ENCODE data around the gene DDR2. TPM values are rescaled to one million over a fixed set of nuclear protein-coding genes. Genes with fewer than 3 reads are reported as not detected.

Gene DDR2
- total RNA-seq, 2 experiments from 2014 or later = 0.19 TPM; not detected in 1

GRCh38 chr1:162722036-162722435, 89.8 kb downstream of the DDR2 start:
- Histone ChIP-seq H3K9me3 (ENCODE audit: low read length) (no peaks in the 10 kb centered on the region), H3K79me2 (ENCODE audit: insufficient read depth, low read depth, low read length) (no peaks in the 10 kb centered on the region), H3K9me2 (ENCODE audit: insufficient read depth, low read length) (no peaks in the 10 kb centered on the region), H4K20me1 (ENCODE audit: insufficient read depth, low read length) (no peaks in the 10 kb centered on the region), H2AFZ (ENCODE audit: low read length) (no peak overlapping the region), H3K36me3 (ENCODE audit: insufficient read depth, low read length) (no peaks in the 10 kb centered on the region), H3K4me2 (ENCODE audit: low read length) (no peak overlapping the region), H3K4me3 (ENCODE audit: low read depth, low read length, poor library complexity, severe bottlenecking) (no peak overlapping the region), H3K4me1 (ENCODE audit: insufficient read depth, low read length, poor library complexity, severe bottlenecking) (no peaks in the 10 kb centered on the region), H3K27ac (ENCODE audit: low read depth, low read length, poor library complexity, severe bottlenecking) (no peak overlapping the region)
- intact Hi-C loops (cut with micrococcal nuclease; ENCODE audit: unreplicated experiment) = no loop called here
- BruUV-seq (replicated peaks) = no TSS peak
- ChIA-PET POLR2A (no interaction called here), CTCF (ENCODE audit: unreplicated experiment) (no interaction called here)
- DNase-seq (ENCODE audit: low spot score) = no peak
- TF ChIP-seq EZH2phosphoT487 (IDR thresholded peaks at IDR 0.05; ENCODE audit: borderline replicate concordance, low read depth, low read length) (no peak), CTCF (conservative IDR thresholded peaks at IDR 0.05; ENCODE audit: low read length) (no peak)

GRCh38 chr1:162724583-162725120, 92.4 kb downstream of the DDR2 start:
- Histone ChIP-seq H3K9me2 (ENCODE audit: insufficient read depth, low read length) (no peaks in the 10 kb centered on the region), H4K20me1 (ENCODE audit: insufficient read depth, low read length) (no peaks in the 10 kb centered on the region), H2AFZ (ENCODE audit: low read length) (no peak overlapping the region), H3K4me2 (ENCODE audit: low read length) (no peak overlapping the region), H3K27ac (ENCODE audit: low read depth, low read length, poor library complexity, severe bottlenecking) (no peak overlapping the region), H3K4me3 (ENCODE audit: low read depth, low read length, poor library complexity, severe bottlenecking) (no peak overlapping the region), H3K9me3 (ENCODE audit: low read length) (no peaks in the 10 kb centered on the region), H3K79me2 (ENCODE audit: insufficient read depth, low read depth, low read length) (no peaks in the 10 kb centered on the region), H3K4me1 (ENCODE audit: insufficient read depth, low read length, poor library complexity, severe bottlenecking) (no peaks in the 10 kb centered on the region), H3K36me3 (ENCODE audit: insufficient read depth, low read length) (no peaks in the 10 kb centered on the region)
- CTCF ChIA-PET (ENCODE audit: unreplicated experiment) = no interaction called here
- intact Hi-C loops (cut with micrococcal nuclease; ENCODE audit: unreplicated experiment) = no loop called here
- BruUV-seq (replicated peaks) = no TSS peak
- TF ChIP-seq CTCF (conservative IDR thresholded peaks at IDR 0.05; ENCODE audit: low read length) (no peak), EZH2phosphoT487 (IDR thresholded peaks at IDR 0.05; ENCODE audit: borderline replicate concordance, low read depth, low read length) (no peak)
- POLR2A ChIA-PET = no interaction called here
- DNase-seq (ENCODE audit: low spot score) = no peak

- no peak for TF ChIP-seq EZH2phosphoT487 (IDR thresholded peaks at IDR 0.05; ENCODE audit: borderline replicate concordance, low read depth, low read length)
- TF ChIP-seq CTCF (conservative IDR thresholded peaks at IDR 0.05; ENCODE audit: low read length) = no peak
- H2AFZ ChIP-seq (ENCODE audit: low read length) = no peak overlapping the region
- H3K79me2 ChIP-seq (ENCODE audit: insufficient read depth, low read depth, low read length) = no peaks in the 10 kb centered on the region
- H3K9me2 ChIP-seq (ENCODE audit: insufficient read depth, low read length) = no peaks in the 10 kb centered on the region
- H3K4me3 ChIP-seq (ENCODE audit: low read depth, low read length, poor library complexity, severe bottlenecking) = no peak overlapping the region
- POLR2A ChIA-PET = no interaction called here
- no peak for DNase-seq (ENCODE audit: low spot score)
- no peaks in the 10 kb centered on the region for H3K9me3 ChIP-seq (ENCODE audit: low read length)
- H3K27ac ChIP-seq (ENCODE audit: low read depth, low read length, poor library complexity, severe bottlenecking) = no peak overlapping the region
- no peaks in the 10 kb centered on the region for H3K4me1 ChIP-seq (ENCODE audit: insufficient read depth, low read length, poor library complexity, severe bottlenecking)
- H4K20me1 ChIP-seq (ENCODE audit: insufficient read depth, low read length) = no peaks in the 10 kb centered on the region
- H3K36me3 ChIP-seq (ENCODE audit: insufficient read depth, low read length) = no peaks in the 10 kb centered on the region
- H3K4me2 ChIP-seq (ENCODE audit: low read length) = no peak overlapping the region
- no TSS peak for BruUV-seq (replicated peaks)
- intact Hi-C loops (cut with micrococcal nuclease; ENCODE audit: unreplicated experiment) = no loop called here
- CTCF ChIA-PET (ENCODE audit: unreplicated experiment) = no interaction called here
Observed at GRCh38 chr1:162725301-162725837, 93.1 kb downstream of the DDR2 start.

Data from OCI-LY7 (cell line).